ENCODE data around the gene TAF11.
"Not testable (repeated sequence)": the region's sequence is repeated elsewhere in the genome, so short reads cannot be mapped to it uniquely, and the experiment has no call there.

Gene TAF11

DNA sequence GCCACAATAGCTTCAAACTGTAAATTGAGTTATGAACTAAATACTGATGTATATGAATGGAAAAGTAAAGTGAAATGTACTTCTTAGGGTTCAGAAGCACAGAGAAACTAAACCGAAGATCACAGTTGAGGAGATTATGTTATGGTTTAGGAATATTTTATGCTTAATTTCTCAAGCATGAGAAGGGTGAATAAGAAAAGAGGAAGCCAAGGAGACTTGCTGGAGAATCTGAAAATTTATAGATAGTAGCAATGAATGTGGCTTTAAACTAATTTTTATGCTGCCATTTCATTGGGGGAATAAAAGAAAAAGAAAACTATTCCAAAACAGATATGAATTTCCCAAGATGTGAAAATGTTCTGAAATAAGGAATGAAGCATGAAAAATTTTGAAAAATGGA lies 6.9 kb upstream of the TAF11 start:
- no peaks in the 10 kb centered on the region for H3K9me3 Mint-ChIP-seq
- peaks cover 13 to 28% of the 10 kb centered on the region in 2 donors for H3K4me1 Mint-ChIP-seq (ENCODE audit: low read depth in 2 of 2)
- no peaks in the 10 kb centered on the region for H3K27me3 Mint-ChIP-seq
- DNase-seq (no peak), ATAC-seq (replicated peaks) (no peak)
- H3K27ac Mint-ChIP-seq: no peak overlapping the region
- peaks cover 13% of the 10 kb centered on the region for H3K36me3 Mint-ChIP-seq (ENCODE audit: insufficient read depth)
- no peak overlapping the region for H3K4me3 Mint-ChIP-seq

DNA sequence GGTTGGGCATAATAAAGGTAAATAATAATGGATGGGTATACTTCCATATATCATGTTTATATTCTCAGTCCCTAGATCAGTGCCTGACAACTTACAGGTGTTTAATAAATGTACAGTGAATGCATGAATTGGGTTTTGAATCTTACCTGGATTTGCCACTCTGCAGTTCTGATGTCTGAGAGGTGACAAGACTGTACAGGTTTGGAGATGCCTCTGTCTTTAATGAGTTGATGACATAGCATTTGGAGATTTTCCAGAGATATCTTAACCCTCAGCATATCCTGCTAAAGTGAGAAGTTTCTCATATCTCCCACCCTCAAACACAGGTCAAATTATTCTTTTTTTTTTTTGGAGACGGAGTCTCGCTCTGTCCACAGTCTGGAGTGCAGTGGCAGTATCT lies 3.5 kb upstream of the TAF11 start:
- no peaks in the 10 kb centered on the region for H3K27me3 Mint-ChIP-seq
- no peak for ATAC-seq (replicated peaks)
- H3K4me3 Mint-ChIP-seq: no peak overlapping the region
- peak overlapping the region in 1 of 2 donors; percentile 99 for H3K27ac Mint-ChIP-seq
- H3K36me3 Mint-ChIP-seq (ENCODE audit: insufficient read depth): peaks cover 38% of the 10 kb centered on the region
- peaks cover 28 to 48% of the 10 kb centered on the region in 2 donors for H3K4me1 Mint-ChIP-seq (ENCODE audit: low read depth in 2 of 2)
- DNase-seq: no peak
- H3K9me3 Mint-ChIP-seq: no peaks in the 10 kb centered on the region

DNA sequence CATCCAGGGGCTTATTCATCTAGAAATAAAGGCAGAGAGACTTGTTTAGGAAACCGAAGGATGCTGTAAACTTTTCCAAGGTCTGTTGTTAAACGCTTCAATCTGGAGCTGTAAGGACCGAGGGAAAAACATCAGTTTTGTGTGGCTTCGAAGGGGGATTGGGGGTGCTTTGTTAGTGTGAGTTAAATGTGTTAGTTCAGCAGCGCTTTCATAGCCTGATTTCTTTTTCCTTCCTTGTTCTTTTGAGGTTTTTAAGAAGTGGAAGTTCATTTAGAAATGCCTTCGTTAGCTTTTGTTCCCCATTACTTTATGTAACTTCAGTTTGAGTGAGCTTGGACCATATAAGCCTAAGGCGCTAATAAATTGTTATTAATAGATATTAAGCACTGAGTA lies 2.7 kb upstream of the TAF11 start:
- DNase-seq (no peak), ATAC-seq (replicated peaks) (no peak)
- H3K4me3 Mint-ChIP-seq: peak overlapping the region; percentile 97 to 100
- peaks cover 28 to 48% of the 10 kb centered on the region in 2 donors for H3K4me1 Mint-ChIP-seq (ENCODE audit: low read depth in 2 of 2)
- H3K27me3 Mint-ChIP-seq: no peaks in the 10 kb centered on the region
- H3K9me3 Mint-ChIP-seq: no peaks in the 10 kb centered on the region
- peaks cover 43% of the 10 kb centered on the region for H3K36me3 Mint-ChIP-seq (ENCODE audit: insufficient read depth)
- H3K27ac Mint-ChIP-seq: peak overlapping the region; percentile 99 to 100

DNA sequence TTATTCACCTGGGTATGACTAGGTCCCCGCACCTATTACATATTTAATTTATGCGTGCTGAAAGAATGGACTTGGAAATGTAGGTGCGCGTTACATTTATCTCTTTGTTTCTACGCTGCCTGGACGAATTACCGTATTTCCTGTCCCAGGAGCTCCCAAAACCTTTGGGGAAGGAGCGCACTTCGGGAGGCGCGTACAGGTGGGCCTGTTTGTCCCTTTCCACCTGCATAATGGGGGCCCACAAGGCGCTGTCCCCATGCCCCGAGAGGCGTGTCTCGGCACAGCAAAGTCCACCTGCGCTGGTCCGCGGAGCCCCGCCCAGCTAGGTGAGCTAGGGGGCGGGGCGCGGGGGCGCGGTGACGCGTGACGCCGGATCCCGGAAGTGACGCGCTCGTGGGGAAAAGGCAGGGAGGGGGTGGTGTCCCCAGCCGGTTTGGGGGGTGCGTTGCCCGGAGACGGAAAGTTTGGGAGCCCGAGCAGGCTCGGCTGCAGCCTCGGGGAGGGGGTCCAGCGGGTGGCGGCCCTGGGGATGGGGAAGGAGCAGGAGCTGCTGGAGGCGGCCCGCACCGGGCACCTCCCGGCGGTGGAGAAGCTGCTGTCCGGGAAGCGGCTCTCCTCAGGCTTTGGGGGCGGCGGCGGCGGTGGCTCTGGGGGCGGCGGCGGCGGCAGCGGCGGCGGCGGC lies 1.2 kb upstream of the TAF11 start, which contains the start of gene ANKS1A:
Gene ANKS1A, plus strand, starts transcription at position 382 of the 682 bp plus-strand sequence. Its CDS starts 148 bp downstream, at position 530.
- H3K9me3 Mint-ChIP-seq: no peaks in the 10 kb centered on the region
- H3K27ac Mint-ChIP-seq: peak within 1 kb of the TSS; percentile 99 to 100
- ATAC-seq (replicated peaks) (peak; percentile 79), DNase-seq (peak; percentile 91 to 92 (median 92))
- H3K27me3 Mint-ChIP-seq: no peaks in the 10 kb centered on the region
- H3K4me3 Mint-ChIP-seq: peak within 1 kb of the TSS; percentile 97 to 100
- peaks cover 51% of the 10 kb centered on the region for H3K36me3 Mint-ChIP-seq (ENCODE audit: insufficient read depth)
- peaks cover 30 to 56% of the 10 kb centered on the region in 2 donors for H3K4me1 Mint-ChIP-seq (ENCODE audit: low read depth in 2 of 2)

DNA sequence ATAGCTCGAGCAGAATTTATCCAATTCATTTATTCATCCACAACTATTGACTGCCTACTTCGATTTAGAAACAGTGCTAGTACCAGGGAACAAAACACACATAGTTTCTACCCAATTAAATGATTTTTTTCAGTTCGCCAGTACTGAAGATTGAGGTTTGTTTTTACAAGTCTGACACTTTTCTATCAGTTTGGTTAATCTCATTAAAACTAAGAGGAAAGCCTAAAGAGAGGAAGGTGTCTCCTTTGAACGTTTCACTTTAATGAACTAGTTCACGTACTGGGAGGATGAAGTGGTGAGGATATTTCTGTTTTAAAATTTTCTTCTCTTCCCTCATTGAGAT lies 643 bp upstream of the TAF11 start:
- H3K4me1 Mint-ChIP-seq (ENCODE audit: low read depth in 2 of 2): peaks cover 30 to 56% of the 10 kb centered on the region in 2 donors
- peak; percentile 11 for ATAC-seq (replicated peaks)

DNA sequence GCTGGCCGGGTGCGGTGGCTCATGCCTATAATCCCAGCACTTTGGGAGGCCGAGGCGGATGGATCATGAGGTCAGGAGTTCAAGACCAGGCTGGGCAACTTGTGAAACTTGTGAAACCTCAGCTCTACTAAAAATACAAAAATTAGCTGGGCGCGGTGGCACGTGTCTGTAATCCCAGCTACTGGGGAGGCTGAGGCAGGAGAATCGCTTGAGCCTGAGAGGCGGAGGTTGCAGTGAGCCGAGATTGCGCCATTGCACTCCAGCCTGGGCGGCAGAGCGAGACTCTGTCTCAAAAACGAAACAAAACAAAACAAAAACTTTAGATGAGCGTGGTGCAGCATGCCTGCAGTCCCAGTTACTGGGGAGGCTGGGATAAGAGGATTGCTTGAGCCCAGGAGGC lies 2.0 kb downstream of the TAF11 start:
- H3K4me1 Mint-ChIP-seq (ENCODE audit: low read depth in 2 of 2): peaks cover 24 to 43% of the 10 kb centered on the region in 2 donors
- H3K27ac Mint-ChIP-seq: peak overlapping the region; percentile 15 to 99
- not testable (repeated sequence) for H3K9me3 Mint-ChIP-seq; H3K27me3 Mint-ChIP-seq; DNase-seq; ATAC-seq (replicated peaks)
- peak overlapping the region; percentile 22 to 33 for H3K4me3 Mint-ChIP-seq
- H3K36me3 Mint-ChIP-seq (ENCODE audit: insufficient read depth): peaks cover 64% of the 10 kb centered on the region

More for the DNA sequence above, 643 bp upstream of the TAF11 start:
- peak overlapping the region; percentile 99 to 100 for H3K27ac Mint-ChIP-seq
- H3K4me3 Mint-ChIP-seq: peak overlapping the region; percentile 97 to 100
- H3K9me3 Mint-ChIP-seq: no peaks in the 10 kb centered on the region
- DNase-seq: no peak
- H3K27me3 Mint-ChIP-seq: no peaks in the 10 kb centered on the region
- peaks cover 52% of the 10 kb centered on the region for H3K36me3 Mint-ChIP-seq (ENCODE audit: insufficient read depth)

DNA sequence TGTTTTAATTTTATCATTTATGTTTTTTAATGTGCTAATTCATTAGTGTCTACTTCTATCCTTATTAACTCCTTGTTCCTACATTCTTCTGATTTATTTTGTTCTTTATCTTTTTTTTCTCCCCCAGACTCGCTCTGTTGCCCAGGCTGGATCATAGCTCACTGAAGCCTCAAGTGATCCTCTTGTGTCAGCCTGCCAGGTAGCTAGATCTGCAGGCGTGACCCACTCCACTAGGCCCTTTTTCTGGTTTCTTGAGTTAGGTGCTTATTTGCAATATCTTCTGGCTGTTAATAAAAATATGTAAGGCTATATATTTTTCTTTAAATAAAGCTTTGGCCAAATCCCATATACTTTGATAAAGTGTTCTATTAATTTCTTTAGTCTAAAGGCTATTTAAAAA lies 2.8 kb downstream of the TAF11 start:
- H3K36me3 Mint-ChIP-seq (ENCODE audit: insufficient read depth): peaks cover 63% of the 10 kb centered on the region
- no peaks in the 10 kb centered on the region for H3K9me3 Mint-ChIP-seq
- H3K4me3 Mint-ChIP-seq: no peak overlapping the region
- H3K27ac Mint-ChIP-seq: peak overlapping the region in 1 of 2 donors; percentile 99
- peaks cover 18 to 35% of the 10 kb centered on the region in 2 donors for H3K4me1 Mint-ChIP-seq (ENCODE audit: low read depth in 2 of 2)
- no peaks in the 10 kb centered on the region for H3K27me3 Mint-ChIP-seq
- no peak for ATAC-seq (replicated peaks)
- no peak for DNase-seq

DNA sequence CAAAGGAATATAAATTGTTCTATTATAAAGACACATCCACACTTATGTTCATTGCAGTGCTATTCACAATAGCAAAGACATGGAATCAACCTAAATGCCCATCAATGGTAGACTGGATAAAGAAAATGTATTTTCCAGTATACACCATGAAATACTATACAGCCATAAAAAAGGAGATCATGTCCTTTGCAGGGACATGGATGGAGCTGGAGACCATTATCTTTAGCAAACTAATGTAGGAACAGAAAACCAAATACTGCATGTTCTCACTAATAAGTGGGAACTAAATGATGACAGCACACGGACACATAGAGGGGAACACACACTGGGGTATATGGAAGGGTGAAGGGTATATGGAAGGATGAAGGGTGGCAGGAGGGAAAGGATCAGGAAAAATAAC lies 3.8 kb downstream of the TAF11 start:
- H3K4me3 Mint-ChIP-seq; ATAC-seq (replicated peaks): not testable (repeated sequence)

DNA sequence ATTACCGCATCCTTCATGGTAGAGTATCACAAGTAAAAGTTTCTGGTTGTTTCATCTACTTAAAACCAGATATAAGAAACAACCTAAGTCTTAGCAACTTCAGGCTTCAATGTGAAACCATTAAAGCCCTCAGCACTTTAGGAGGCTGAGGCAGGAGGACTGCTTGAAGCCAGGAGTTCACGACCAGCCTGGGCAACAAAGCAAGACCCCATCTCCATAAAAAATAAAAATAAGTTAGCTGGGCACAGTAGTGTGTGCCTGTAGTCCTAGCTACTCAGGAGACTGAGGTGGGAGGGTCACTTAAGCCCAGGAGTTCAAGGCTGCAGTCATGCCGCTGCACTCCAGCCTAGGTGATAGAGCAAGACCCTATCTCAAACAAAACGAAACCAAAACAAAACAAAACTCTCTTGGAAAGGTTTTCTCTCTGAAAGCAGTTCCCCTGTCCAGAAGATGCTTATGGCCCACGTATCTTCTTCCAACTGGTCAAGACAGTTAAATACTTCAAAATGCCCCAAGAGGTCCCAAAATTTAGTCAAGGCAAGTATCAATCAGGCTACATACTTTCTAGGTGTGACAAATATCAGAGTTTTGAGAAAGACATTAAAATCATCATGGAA lies 9.9 kb downstream of the TAF11 start:
- no peak overlapping the region for H3K4me3 Mint-ChIP-seq

More for the DNA sequence above, 3.8 kb downstream of the TAF11 start:
- Mint-ChIP-seq H3K4me1 (ENCODE audit: low read depth in 2 of 2) (peaks cover 16 to 32% of the 10 kb centered on the region in 2 donors), H3K36me3 (ENCODE audit: insufficient read depth) (peaks cover 62% of the 10 kb centered on the region)
- not testable (repeated sequence) for H3K9me3 Mint-ChIP-seq, H3K27ac Mint-ChIP-seq, H3K27me3 Mint-ChIP-seq, DNase-seq

DNA sequence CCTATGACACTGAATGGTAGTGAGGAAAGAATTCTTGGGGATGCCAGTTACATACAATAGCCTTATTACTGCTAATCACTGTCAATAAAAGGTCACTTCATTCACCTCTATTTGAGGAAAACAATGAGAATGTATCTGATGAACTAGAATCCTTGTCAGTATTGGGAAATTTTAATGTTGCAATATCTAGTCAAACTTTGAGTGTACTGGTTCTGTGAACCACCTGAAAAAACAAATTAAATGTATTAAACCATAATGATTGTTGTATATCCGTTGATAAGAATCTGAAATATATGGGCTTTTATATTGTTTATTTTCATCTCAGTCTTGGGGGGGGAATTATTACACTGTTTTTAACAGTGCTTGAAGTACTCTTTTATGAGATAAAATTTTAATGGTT lies 10.6 kb downstream of the TAF11 start:
- Mint-ChIP-seq H3K36me3 (ENCODE audit: insufficient read depth) (peaks cover 60% of the 10 kb centered on the region), H3K9me3 (no peaks in the 10 kb centered on the region), H3K27me3 (no peaks in the 10 kb centered on the region), H3K27ac (peak overlapping the region in 1 of 2 donors; percentile 2), H3K4me3 (no peak overlapping the region), H3K4me1 (ENCODE audit: low read depth in 2 of 2) (no peaks in the 10 kb centered on the region)
- DNase-seq (no peak), ATAC-seq (replicated peaks) (no peak)

More for the DNA sequence above, 9.9 kb downstream of the TAF11 start:
- Mint-ChIP-seq H3K27ac (peak overlapping the region; percentile 25 to 32), H3K27me3 (no peaks in the 10 kb centered on the region), H3K36me3 (ENCODE audit: insufficient read depth) (peaks cover 64% of the 10 kb centered on the region), H3K4me1 (ENCODE audit: low read depth in 2 of 2) (no peaks in the 10 kb centered on the region), H3K9me3 (no peaks in the 10 kb centered on the region)
- ATAC-seq (replicated peaks) (no peak), DNase-seq (no peak)

DNA sequence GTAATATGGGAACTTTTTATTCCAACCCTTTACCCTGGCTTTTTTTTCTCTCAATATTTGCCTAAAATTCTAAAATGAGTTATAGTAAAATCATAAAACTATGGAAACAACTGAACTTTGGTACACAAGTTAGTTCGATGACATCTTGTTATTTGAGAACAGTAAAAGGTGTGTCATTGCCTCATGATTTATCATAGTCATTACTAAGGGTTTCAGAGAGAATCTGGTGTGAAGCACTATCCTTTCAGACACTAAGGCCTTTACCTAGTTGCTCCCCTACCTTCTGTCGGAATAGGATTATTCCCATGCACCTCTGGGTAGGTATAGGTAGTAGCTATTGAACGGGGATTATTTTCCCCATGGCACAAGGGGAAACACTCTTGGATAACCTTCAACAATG lies 11.4 kb downstream of the TAF11 start:
- Mint-ChIP-seq H3K9me3 (no peaks in the 10 kb centered on the region), H3K4me3 (no peak overlapping the region), H3K36me3 (ENCODE audit: insufficient read depth) (peaks cover 56% of the 10 kb centered on the region), H3K4me1 (ENCODE audit: low read depth in 2 of 2) (no peaks in the 10 kb centered on the region), H3K27me3 (no peaks in the 10 kb centered on the region), H3K27ac (peak overlapping the region in 1 of 2 donors; percentile 2)
- DNase-seq: no peak
- no peak for ATAC-seq (replicated peaks)

DNA sequence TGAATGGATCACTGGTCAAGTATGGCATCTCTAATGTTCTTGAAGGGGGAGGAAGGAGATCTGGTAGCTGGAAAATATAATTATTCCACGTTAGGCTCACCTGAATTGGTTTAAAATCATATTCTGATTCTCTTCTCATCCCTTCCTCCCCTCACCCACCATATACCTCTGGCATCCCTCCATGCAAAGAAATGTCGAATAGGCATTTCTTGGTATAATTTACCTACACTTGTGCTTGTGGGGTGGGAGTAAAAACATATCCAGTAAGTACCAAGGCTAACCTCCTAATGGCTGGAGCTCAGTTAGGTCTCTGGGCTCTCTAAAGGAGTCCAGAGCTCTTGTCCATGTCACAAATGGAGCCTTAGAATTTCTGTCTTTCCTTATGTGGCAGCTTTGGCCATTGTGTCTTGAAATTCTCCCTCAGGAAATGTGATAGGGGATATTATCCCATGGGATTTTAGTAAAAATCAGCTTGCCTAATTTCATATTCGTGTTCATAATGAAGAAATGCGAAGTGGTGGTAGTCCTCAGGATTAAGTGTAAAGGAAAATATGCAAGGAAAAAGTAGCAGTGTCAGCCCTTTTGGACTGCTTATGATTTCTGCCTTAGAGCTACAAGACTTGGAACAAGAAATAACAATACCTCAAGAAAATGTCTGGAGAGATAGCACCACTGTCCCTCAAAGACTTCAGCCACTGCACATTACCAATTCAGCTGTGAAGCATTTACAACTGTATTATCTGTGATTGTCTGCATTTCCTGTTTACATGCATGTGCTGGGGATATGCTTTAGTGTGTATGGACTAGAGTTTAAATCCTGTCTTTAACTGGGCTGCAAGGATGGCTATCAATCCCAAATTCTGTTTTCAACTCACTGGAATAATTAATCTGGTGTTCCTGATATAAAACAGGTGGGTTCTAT lies 12.3 kb downstream of the TAF11 start:
- Mint-ChIP-seq H3K36me3 (ENCODE audit: insufficient read depth) (peaks cover 52% of the 10 kb centered on the region), H3K4me1 (ENCODE audit: low read depth in 2 of 2) (no peaks in the 10 kb centered on the region), H3K4me3 (no peak overlapping the region), H3K27ac (no peak overlapping the region), H3K9me3 (no peaks in the 10 kb centered on the region), H3K27me3 (no peaks in the 10 kb centered on the region)
- DNase-seq (no peak), ATAC-seq (replicated peaks) (no peak)

DNA sequence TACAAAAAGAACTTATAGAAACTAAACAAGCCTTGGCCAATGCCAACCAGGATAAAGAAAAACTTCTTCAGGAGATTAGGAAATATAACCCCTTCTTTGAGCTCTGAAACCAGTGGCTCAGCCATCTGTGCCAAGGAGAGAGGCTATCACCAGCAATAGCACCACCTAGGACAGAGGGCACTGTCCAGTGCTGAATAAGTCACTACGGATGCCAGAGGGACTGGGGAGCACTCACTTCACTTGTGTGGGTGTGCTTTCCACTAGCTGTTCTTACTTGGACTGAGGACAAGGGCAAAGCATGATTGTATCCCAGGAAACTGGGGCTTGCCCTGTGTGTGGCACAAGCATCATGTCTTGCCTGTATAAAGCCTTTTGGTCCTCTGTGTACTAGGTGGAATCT lies 15.5 kb downstream of the TAF11 start:
- H3K27ac Mint-ChIP-seq: no peak overlapping the region
- H3K4me3 Mint-ChIP-seq: no peak overlapping the region
- no peaks in the 10 kb centered on the region for H3K27me3 Mint-ChIP-seq
- ATAC-seq (replicated peaks) (no peak), DNase-seq (no peak)
- H3K9me3 Mint-ChIP-seq: no peaks in the 10 kb centered on the region
- H3K36me3 Mint-ChIP-seq (ENCODE audit: insufficient read depth): peaks cover 36% of the 10 kb centered on the region
- H3K4me1 Mint-ChIP-seq (ENCODE audit: low read depth in 2 of 2): no peaks in the 10 kb centered on the region
